H1 (cell line): Measurements from ENCODE around the gene CHPF. TPM values are rescaled to one million over a fixed set of nuclear protein-coding genes. Genes with fewer than 3 reads are reported as not detected.

Experiments used
- CHD2 ChIP-seq: IDR thresholded peaks from 2 replicates; pipeline ENCODE4 v1.6.1; 2012; ENCODE audit warnings: low read length, improper control_type of control experiment
- CTCF ChIP-seq, 3 experiments: IDR thresholded peaks; 1 replicate in 2 of 3; 2 replicates in 1 of 3; pipeline versions ENCODE4 v1.5.1 to v1.6.1; 2011; ENCODE audit warnings: low read length in 3 of 3, mild to moderate bottlenecking in 3 of 3, inconsistent platforms in 2 of 3, low read depth in 1 of 3, moderate library complexity in 1 of 3; ENCODE audit not compliant: insufficient read depth in 1 of 3; ENCODE audit errors: control extremely low read depth in 1 of 3
- KDM4A ChIP-seq: IDR thresholded peaks from one replicate; pipeline ENCODE4 v1.7.1; 2012; ENCODE audit warnings: low read depth, mild to moderate bottlenecking, moderate library complexity, low read length, inconsistent platforms; ENCODE audit not compliant: severe bottlenecking
- KDM5A ChIP-seq: fragments of 200-600 bp; IDR thresholded peaks from 2 replicates; pipeline ENCODE4 v1.7.1; 2012; ENCODE audit warnings: mild to moderate bottlenecking, low read length, inconsistent platforms, mixed read lengths
- NANOG ChIP-seq: IDR thresholded peaks from 2 replicates; pipeline ENCODE4 v1.6.1; 2011; ENCODE audit warnings: low read length, low read depth, mild to moderate bottlenecking, inconsistent platforms; ENCODE audit not compliant: insufficient read depth, poor library complexity, severe bottlenecking
- SIN3A ChIP-seq, 2 experiments: IDR thresholded peaks in 1 of 2; conservative IDR thresholded peaks in 1 of 2; 2 replicates each; pipeline ENCODE4 v1.6.1; 2011 to 2012; ENCODE audit warnings: low read length in 2 of 2, improper control_type of control experiment in 1 of 2, low read depth in 1 of 2, mild to moderate bottlenecking in 1 of 2
- SP1 ChIP-seq: IDR thresholded peaks from 2 replicates; pipeline ENCODE4 v1.6.1; 2011; ENCODE audit warnings: low read depth, low read length
- TAF7 ChIP-seq: optimal IDR thresholded peaks from 2 replicates; pipeline ENCODE3; 2011; ENCODE audit warnings: low read depth, mild to moderate bottlenecking, inconsistent platforms, low read length, moderate library complexity, borderline replicate concordance
- ZNF274 ChIP-seq: IDR thresholded peaks from 2 replicates; pipeline ENCODE4 v1.7.0; 2012; ENCODE audit warnings: low read length, borderline replicate concordance; ENCODE audit errors: extremely low read depth
- polyA plus RNA-seq, 7 experiments: library from polyadenylated mRNA; depleted of rRNA in 3 of 7; stranded (reverse) in 5 of 7; unstranded in 2 of 7; fragments of >200 nt in 5 of 7; fragments of 200-250 nt in 2 of 7; gene quantifications; 1 replicate in 5 of 7; 2 replicates in 1 of 7; 4 replicates in 1 of 7; pipeline versions ENCODE4 v1.2.1 to v1.2.3, GENCODE V29; 2011 to 2013; ENCODE audit warnings: missing spikeins in 2 of 7, mixed read lengths in 2 of 7
- total RNA-seq: library from RNA; stranded (reverse); fragmentation: NEBNext Ultra II Directional; extraction: Animal tissue kit (Norgen Biotek cat#: 25700); gene quantifications from 2 replicates; pipeline ENCODE4 v1.2.1, GENCODE V29; 2021

The CHPF gene
- total and polyA plus RNA-seq, 2 of the 8 experiments (the other 6 are each of a cell fraction or from before 2014, with no cell fraction given), result 62.9 to 67.3 TPM

- TF ChIP-seq CTCF (IDR thresholded peaks at IDR 0.05; ENCODE audit: control extremely low read depth in 1 of 3, insufficient read depth in 1 of 3, low read depth in 1 of 3, low read length in 3 of 3), result no peak
- no peak for TF ChIP-seq SP1
- TF ChIP-seq ZNF274, result no peak
- TF ChIP-seq KDM4A, result no peak
- no peak for TF ChIP-seq SIN3A (conservative IDR thresholded peaks at IDR 0.05 in 1 of 2, IDR thresholded peaks at IDR 0.05 in 1 of 2; ENCODE audit: low read depth in 1 of 2, low read length in 2 of 2)
- no peak for TF ChIP-seq TAF7
- no peak for TF ChIP-seq KDM5A
- no peak for TF ChIP-seq NANOG
- no peak for TF ChIP-seq CHD2
Observed at GRCh38 chr2:219545943-219546352, 2.3 kb upstream of the CHPF start (continued).
